NCI-H748 (cell line): ENCODE results near the gene ITSN1.

Source experiments
- DNase-seq: peaks from one replicate; lab custom pipeline; 2025; ENCODE audit not compliant: unreplicated experiment; lab: John Stamatoyannopoulos, UW

Gene ITSN1

GRCh38 chr21:33831962-33832659 is 189.8 kb downstream of the ITSN1 start:
- DNase-seq = no peak

- no peak for DNase-seq
Measured at GRCh38 chr21:33834801-33835500, 192.7 kb downstream of the ITSN1 start.

- no peak for DNase-seq
Measured at GRCh38 chr21:33835920-33836319, 193.6 kb downstream of the ITSN1 start.

- DNase-seq = no peak
Measured at GRCh38 chr21:33836408-33836807, 194.1 kb downstream of the ITSN1 start.

- DNase-seq = no peak
Measured at GRCh38 chr21:33839167-33839716, 196.9 kb downstream of the ITSN1 start.

- DNase-seq = no peak
Measured at GRCh38 chr21:33839806-33840205, 197.5 kb downstream of the ITSN1 start.

GRCh38 chr21:33840771-33841170 is 198.5 kb downstream of the ITSN1 start:
- no peak for DNase-seq

GRCh38 chr21:33841561-33841960 is 199.3 kb downstream of the ITSN1 start:
- DNase-seq = no peak

- no peak for DNase-seq
Measured at GRCh38 chr21:33843216-33843615, 200.9 kb downstream of the ITSN1 start.

- DNase-seq = no peak
Measured at GRCh38 chr21:33844104-33844889, 202.0 kb downstream of the ITSN1 start.

GRCh38 chr21:33844890-33845205 is 202.5 kb downstream of the ITSN1 start:
- no peak for DNase-seq

- no peak for DNase-seq
Measured at GRCh38 chr21:33846141-33846540, 203.8 kb downstream of the ITSN1 start.

- DNase-seq = no peak
Measured at GRCh38 chr21:33847588-33848248, 205.4 kb downstream of the ITSN1 start.

GRCh38 chr21:33848249-33848953 is 206.1 kb downstream of the ITSN1 start:
- DNase-seq = peak; percentile 63

GRCh38 chr21:33849834-33850233 is 207.5 kb downstream of the ITSN1 start:
- no peak for DNase-seq

GRCh38 chr21:33850401-33850800 is 208.1 kb downstream of the ITSN1 start:
- DNase-seq = no peak

- DNase-seq = no peak
Measured at GRCh38 chr21:33850985-33851384, 208.7 kb downstream of the ITSN1 start.

- no peak for DNase-seq
Measured at GRCh38 chr21:33852485-33852884, 210.2 kb downstream of the ITSN1 start.

GRCh38 chr21:33854604-33855003 is 212.3 kb downstream of the ITSN1 start:
- no peak for DNase-seq

- no peak for DNase-seq
Measured at GRCh38 chr21:33855190-33855589, 212.9 kb downstream of the ITSN1 start.
